NCI-H1092 treated with DMSO at 0.1 percent for 48 hours (cell line): Measurements from ENCODE around the gene MYO1G.
"Not testable (repeated sequence)": the region's sequence is repeated elsewhere in the genome, so short reads cannot be mapped to it uniquely, and the experiment has no call there.

ENCODE experiments used
- DNase-seq: peaks from one replicate; lab custom pipeline; 2025; lab: John Stamatoyannopoulos, UW

Gene MYO1G

GRCh38 chr7:44999245-45000092 is 20.7 kb upstream of the MYO1G start:
- DNase-seq, result peak; percentile 99

- DNase-seq, result no peak
Observed at GRCh38 chr7:44998153-44998871, 19.5 kb upstream of the MYO1G start.

DNA sequence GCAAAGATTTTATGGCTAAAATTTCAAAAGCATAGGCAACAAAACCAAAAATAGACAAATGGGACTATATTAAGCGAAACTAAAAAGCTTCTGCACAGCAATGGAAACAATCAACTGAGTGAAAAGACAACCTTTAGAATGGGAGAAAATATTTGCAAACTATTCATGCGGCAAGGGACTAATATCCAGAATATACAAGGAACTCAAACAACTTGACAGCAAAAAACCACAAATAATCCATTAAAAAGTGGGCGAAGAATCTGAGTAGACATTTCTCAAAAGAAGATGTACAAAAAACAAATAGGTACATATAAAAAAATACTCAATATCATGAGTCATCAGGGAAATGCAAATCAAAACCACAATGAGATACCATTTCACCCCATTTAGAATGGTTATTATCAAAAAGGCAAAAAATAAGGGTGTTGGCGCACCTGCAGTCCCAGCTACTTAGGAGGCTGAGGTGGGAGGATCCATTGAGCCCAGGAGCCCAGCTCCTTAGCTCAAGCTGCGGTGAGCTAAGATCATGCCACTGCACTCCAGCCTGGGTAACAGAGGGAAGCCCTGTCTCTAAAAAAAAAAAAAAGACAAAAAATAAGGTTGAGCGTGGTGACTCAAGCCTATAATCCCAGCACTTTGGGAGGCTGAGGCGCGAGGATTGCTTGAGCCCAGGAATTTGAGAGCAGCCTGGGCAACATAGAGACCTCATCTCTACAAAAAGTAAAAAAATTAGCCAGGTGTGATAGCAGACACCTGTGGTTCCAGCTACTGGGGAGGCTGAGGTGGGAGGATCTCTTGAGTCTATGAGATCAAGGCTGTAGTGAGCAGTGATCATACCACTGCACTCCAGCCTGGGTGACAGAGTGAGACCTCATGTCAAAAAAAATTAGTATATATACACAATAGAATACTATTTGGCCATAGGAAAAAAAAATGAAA is 17.0 kb upstream of the MYO1G start:
- DNase-seq, result no peak

DNA sequence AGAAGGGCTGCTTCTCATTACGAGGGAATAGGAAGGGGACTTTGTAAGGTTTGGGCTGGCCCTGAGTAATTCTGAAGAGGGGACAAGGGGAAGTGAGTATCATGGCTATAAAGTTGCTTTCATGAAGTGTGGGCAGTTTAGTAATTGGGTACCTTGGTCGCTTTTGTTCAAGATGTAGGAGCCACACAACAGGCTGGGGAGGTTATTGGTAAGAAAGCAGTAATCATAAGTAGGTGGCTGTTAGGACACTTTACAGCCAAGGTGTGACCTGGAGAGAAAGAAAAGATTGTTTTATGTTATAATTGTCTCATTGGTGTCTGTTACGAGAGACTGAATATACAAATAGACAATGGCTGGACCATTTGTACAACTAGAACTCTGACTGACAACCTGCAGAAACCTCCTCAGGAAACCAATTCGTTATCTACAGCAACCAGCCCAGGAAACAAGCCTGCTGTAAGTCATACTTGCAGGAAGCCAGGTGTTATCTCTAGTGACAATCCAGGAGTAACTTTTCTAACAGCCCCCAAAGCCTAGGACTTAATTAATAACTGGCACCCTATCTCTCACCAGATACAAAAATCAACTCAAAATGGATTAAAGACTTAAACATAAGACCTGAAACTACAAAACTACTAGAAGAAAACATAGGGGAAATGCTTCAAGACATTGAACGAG is 16.2 kb upstream of the MYO1G start:
- DNase-seq, result no peak

DNA sequence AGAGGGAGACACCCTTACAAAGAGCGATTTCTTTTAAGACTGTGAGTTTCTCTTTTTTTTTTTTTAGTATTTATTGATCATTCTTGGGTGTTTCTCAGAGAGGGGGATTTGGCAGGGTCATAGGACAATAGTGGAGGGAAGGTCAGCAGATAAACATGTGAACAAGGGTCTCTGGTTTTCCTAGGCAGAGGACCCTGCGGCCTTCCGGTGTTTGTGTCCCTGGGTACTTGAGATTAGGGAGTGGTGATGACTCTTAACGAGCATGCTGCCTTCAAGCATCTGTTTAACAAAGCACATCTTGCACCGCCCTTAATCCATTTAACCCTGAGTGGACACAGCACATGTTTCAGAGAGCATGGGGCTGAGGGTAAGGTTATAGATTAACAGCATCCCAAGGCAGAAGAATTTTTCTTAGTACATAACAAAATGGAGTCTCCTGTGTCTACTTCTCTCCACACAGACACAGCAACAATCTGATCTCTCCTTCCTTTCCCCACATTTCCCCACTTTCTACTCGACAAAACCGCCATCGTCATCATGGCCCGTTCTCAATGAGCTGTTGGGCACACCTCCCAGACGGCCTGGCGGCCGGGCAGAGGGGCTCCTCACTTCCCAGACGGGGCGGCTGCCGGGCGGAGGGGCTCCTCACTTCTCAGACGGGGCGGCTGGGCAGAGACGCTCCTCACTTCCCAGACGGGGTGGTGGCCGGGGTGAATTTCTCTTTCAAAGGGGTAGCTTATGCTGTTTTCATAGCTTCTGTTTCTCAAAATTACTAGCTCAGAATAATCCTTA is 13.4 kb upstream of the MYO1G start:
- DNase-seq, result not testable (repeated sequence)

- DNase-seq, result no peak
Observed at GRCh38 chr7:44990109-44991023, 11.6 kb upstream of the MYO1G start.

GRCh38 chr7:44989132-44989531 is 10.3 kb upstream of the MYO1G start:
- no peak for DNase-seq

- no peak for DNase-seq
Observed at GRCh38 chr7:44988701-44989100, 9.9 kb upstream of the MYO1G start.

GRCh38 chr7:44987996-44988395 is 9.2 kb upstream of the MYO1G start:
- no peak for DNase-seq

DNA sequence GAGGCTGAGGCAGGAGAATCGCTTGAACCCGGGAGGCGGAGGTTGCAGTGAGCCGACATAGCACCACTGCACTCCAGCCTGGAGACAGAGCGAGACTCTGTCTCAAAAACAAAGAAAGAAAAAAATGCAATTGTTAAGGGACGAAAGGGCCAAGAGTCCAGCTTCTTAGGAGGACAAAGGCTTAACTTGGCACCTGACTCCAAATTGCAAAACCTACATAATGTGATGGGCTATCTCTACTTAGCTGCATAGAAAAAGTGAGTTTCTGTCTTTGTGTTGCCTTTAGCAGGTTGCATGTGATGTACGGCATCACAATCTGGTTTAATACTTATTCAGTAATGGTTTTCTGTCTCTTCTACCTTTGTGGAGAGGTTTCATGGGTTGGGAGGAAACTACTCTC is 8.6 kb upstream of the MYO1G start:
- DNase-seq, result no peak

GRCh38 chr7:44986218-44987053 is 7.6 kb upstream of the MYO1G start:
- peak; percentile 95 for DNase-seq

GRCh38 chr7:44985900-44986217 is 7.0 kb upstream of the MYO1G start:
- no peak for DNase-seq

DNA sequence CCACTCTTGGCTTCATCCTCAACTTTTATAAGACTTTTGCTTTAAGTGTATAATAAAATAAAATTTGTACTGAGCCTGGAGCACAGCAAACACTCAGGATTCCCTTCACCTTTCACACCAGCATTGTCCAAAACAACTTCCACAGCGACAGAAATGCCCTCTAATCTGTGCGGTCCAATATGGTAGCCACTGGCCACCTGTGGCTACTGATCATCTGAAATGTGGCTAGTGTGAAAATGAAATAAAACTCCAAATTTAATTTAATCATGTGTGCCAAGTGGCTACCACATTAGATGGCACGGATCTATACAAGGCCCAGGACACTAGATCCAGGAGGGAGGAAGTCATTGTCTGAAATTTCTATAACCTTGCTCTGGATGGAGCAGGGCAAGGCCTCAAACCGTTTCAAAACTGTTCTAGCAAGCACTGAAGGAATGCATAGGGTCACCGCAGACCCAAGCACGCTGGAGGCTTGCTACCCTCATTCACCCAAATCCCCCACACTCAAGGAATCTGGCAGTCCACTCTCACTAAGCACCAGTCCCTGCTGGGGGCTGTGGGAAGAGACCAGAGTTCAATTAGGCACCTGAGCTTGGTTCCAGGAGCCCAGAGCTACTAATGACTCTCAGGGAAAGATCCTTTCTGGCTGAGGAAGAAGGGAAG is 6.3 kb upstream of the MYO1G start:
- no peak for DNase-seq

- no peak for DNase-seq
Observed at GRCh38 chr7:44984478-44984758, 5.6 kb upstream of the MYO1G start.

GRCh38 chr7:44983742-44984477 is 5.1 kb upstream of the MYO1G start:
- no peak for DNase-seq

DNA sequence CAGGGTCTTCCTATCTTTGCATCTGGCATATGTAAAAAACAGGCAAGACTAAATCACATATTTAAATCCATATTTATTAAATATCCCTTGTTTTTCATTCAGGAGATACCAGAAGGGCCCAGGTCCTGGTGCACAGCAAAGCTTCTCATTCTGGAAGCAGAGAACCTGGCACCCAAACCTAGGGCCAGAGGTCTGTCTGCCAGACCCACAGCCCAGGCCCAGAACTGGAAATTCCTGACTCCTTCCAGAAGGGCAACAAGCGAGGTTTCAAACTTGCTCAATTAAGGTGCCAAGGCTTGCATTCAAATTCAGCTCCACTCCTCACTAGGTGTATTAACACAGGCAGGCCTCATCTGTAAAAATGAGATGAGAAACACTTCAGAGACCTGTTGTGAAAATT is 4.2 kb upstream of the MYO1G start:
- no peak for DNase-seq

GRCh38 chr7:44982535-44982923 is 3.7 kb upstream of the MYO1G start:
- no peak for DNase-seq
